ENCODE results near the gene POU2F1.

GRCh38 chr1:167467126-167467710, 246.5 kb downstream of the POU2F1 start:
- TF ChIP-seq CTCF (IDR thresholded peaks at IDR 0.05) (no peak), EZH2 (IDR thresholded peaks at IDR 0.05) (no peak)

Measured in neural progenitor cell (in vitro differentiated cells).